ENCODE measurements around the gene RPL13. TPM values are rescaled to one million over a fixed set of nuclear protein-coding genes. Genes with fewer than 3 reads are reported as not detected.

RPL13 gene
- total and polyA plus RNA-seq, 10 of the 15 experiments (the other 5 are each of a cell fraction or from before 2014, with no cell fraction given): 386 to 9,428 (median 2,486) TPM

DNA sequence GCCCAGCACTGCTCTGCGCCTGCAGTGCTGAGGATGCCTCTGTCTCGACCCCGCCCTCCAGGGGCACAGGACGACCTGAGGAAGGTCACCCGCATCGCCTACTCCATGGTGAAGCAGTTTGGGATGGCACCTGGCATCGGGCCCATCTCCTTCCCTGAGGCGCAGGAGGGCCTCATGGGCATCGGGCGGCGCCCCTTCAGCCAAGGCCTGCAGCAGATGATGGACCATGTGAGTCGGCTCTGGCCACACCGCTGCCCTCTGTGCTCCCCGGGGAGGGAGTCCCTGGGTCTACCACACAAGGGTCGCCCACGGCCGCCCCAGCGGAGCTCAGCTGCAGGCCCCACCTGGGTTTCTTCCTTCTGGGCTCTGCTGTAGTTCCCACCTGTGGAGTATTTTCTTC is 6.7 kb upstream of the RPL13 start:
- 91% methylated on average over 9 of the region's 18 CpGs for WGBS (ENCODE audit: insufficient coverage, insufficient replicate concordance, low lambda C conversion rate, missing lambda C conversion rate)
- no peak overlapping the region for H3K27ac ChIP-seq (ENCODE audit: control insufficient read depth, insufficient read depth)
- no peaks in the 10 kb centered on the region for H3K4me1 ChIP-seq (ENCODE audit: control insufficient read depth, insufficient read depth, low read length)
- no peaks in the 10 kb centered on the region for H3K9me3 ChIP-seq (replicated peaks; ENCODE audit: control insufficient read depth, insufficient read depth, low read length)
- H3K4me2 ChIP-seq (ENCODE audit: control insufficient read depth, insufficient read depth): no peak overlapping the region
- intact Hi-C loops (cut with micrococcal nuclease; ENCODE audit: unreplicated experiment) (no loop called here), in situ Hi-C loops (cut with MboI) (no loop called here)
- H3K4me3 ChIP-seq: no peak overlapping the region
- ATAC-seq (no peak), FAIRE-seq (no peak), DNase-seq (ENCODE audit: low read depth, low spot score) (no peak)
- H2AFZ ChIP-seq (ENCODE audit: control insufficient read depth, low read depth, low read length): no peak overlapping the region
- TF ChIP-seq, protein P1, sequence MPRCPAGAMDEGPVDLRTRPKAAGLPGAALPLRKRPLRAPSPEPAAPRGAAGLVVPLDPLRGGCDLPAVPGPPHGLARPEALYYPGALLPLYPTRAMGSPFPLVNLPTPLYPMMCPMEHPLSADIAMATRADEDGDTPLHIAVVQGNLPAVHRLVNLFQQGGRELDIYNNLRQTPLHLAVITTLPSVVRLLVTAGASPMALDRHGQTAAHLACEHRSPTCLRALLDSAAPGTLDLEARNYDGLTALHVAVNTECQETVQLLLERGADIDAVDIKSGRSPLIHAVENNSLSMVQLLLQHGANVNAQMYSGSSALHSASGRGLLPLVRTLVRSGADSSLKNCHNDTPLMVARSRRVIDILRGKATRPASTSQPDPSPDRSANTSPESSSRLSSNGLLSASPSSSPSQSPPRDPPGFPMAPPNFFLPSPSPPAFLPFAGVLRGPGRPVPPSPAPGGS (IDR thresholded peaks at IDR 0.05; ENCODE audit: borderline replicate concordance, insufficient read depth, low read depth, low read length, poor library complexity, severe bottlenecking): no peak
- TF ChIP-seq CREM (IDR thresholded peaks at IDR 0.05; ENCODE audit: low read depth) (no peak), PML (IDR thresholded peaks at IDR 0.05; ENCODE audit: low read length) (no peak), SIX5 (IDR thresholded peaks at IDR 0.05; ENCODE audit: low read depth, low read length, severe bottlenecking) (no peak), BCL11A (IDR thresholded peaks at IDR 0.05; ENCODE audit: low read depth, low read length) (no peak), FOXK2 (IDR thresholded peaks at IDR 0.05) (no peak), POLR2A (IDR thresholded peaks at IDR 0.05; ENCODE audit: low read depth, low read length) (no peak), TAF1 (IDR thresholded peaks at IDR 0.05; ENCODE audit: borderline replicate concordance, low read depth, low read length) (no peak), KLF5 (IDR thresholded peaks at IDR 0.05; ENCODE audit: partially characterized antibody) (no peak), IKZF2 (IDR thresholded peaks at IDR 0.05) (no peak), MYB (IDR thresholded peaks at IDR 0.05; ENCODE audit: borderline replicate concordance, low read depth, low read length) (no peak), POLR2AphosphoS5 (IDR thresholded peaks at IDR 0.05; ENCODE audit: low read length) (no peak), TBL1XR1 (IDR thresholded peaks at IDR 0.05; ENCODE audit: low read depth, low read length) (no peak), FOXM1 (IDR thresholded peaks at IDR 0.05; ENCODE audit: low read depth, low read length) (no peak), FOS (IDR thresholded peaks at IDR 0.05; ENCODE audit: borderline replicate concordance, extremely low read depth, insufficient read length) (no peak), WRNIP1 (IDR thresholded peaks at IDR 0.05; ENCODE audit: borderline replicate concordance, low read depth, low read length) (no peak), BHLHE40 (IDR thresholded peaks at IDR 0.05; ENCODE audit: borderline replicate concordance in 1 of 2, low read depth in 2 of 2, low read length in 1 of 2) (no peak)
- TF ChIP-seq, protein P2, sequence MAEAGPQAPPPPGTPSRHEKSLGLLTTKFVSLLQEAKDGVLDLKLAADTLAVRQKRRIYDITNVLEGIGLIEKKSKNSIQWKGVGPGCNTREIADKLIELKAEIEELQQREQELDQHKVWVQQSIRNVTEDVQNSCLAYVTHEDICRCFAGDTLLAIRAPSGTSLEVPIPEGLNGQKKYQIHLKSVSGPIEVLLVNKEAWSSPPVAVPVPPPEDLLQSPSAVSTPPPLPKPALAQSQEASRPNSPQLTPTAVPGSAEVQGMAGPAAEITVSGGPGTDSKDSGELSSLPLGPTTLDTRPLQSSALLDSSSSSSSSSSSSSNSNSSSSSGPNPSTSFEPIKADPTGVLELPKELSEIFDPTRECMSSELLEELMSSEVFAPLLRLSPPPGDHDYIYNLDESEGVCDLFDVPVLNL (IDR thresholded peaks at IDR 0.05; ENCODE audit: low read depth, low read length): no peak
- TF ChIP-seq, protein P3, sequence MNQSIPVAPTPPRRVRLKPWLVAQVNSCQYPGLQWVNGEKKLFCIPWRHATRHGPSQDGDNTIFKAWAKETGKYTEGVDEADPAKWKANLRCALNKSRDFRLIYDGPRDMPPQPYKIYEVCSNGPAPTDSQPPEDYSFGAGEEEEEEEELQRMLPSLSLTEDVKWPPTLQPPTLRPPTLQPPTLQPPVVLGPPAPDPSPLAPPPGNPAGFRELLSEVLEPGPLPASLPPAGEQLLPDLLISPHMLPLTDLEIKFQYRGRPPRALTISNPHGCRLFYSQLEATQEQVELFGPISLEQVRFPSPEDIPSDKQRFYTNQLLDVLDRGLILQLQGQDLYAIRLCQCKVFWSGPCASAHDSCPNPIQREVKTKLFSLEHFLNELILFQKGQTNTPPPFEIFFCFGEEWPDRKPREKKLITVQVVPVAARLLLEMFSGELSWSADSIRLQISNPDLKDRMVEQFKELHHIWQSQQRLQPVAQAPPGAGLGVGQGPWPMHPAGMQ (IDR thresholded peaks at IDR 0.05; ENCODE audit: borderline replicate concordance): no peak
- TF ChIP-seq, protein P4, sequence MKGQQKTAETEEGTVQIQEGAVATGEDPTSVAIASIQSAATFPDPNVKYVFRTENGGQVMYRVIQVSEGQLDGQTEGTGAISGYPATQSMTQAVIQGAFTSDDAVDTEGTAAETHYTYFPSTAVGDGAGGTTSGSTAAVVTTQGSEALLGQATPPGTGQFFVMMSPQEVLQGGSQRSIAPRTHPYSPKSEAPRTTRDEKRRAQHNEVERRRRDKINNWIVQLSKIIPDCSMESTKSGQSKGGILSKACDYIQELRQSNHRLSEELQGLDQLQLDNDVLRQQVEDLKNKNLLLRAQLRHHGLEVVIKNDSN (IDR thresholded peaks at IDR 0.05; ENCODE audit: borderline replicate concordance, extremely low read length, insufficient read depth, low read depth, low read length): no peak
- ChIA-PET CTCF (no interaction called here), SMC1A (ENCODE audit: uncharacterized antibody, unreplicated experiment) (no interaction called here), POLR2A (no interaction called here), RAD21 (ENCODE audit: unreplicated experiment) (no interaction called here)
- H3K27me3 ChIP-seq (replicated peaks in 1 of 2; ENCODE audit: control insufficient read depth in 2 of 2, insufficient read depth in 2 of 2, low read length in 1 of 2): no peaks in the 10 kb centered on the region
- no peak overlapping the region for H3K9ac ChIP-seq (ENCODE audit: control insufficient read depth, insufficient read depth, low read length)
- no peaks in the 10 kb centered on the region for H3K79me2 ChIP-seq (ENCODE audit: control insufficient read depth, insufficient read depth, low read length)
- BruUV-seq (replicated peaks): no TSS peak
- peaks cover 0 to 3% of the 10 kb centered on the region in 2 experiments; a peak in 2 of 4 replicates for H3K36me3 ChIP-seq (ENCODE audit: control insufficient read depth in 2 of 2, insufficient read depth in 2 of 2, low read length in 1 of 2)
- no peaks in the 10 kb centered on the region for H4K20me1 ChIP-seq (ENCODE audit: control insufficient read depth, insufficient read depth)
